GM10248 (cell line): Measurements from ENCODE around the gene SH2B3.

Experiments used
- CTCF ChIA-PET: fragments of 300-600 bp; sonication (Branson Sonifier 250); formaldehyde crosslinking; extraction: SDS; loops from one replicate; lab custom pipeline; 2021; ENCODE audit warnings: antibody characterized with exemption; lab: Yijun Ruan, JAX
- POLR2A ChIA-PET: fragments of 350-650 bp; sonication (Branson Sonifier 250); formaldehyde crosslinking; extraction: SDS; loops from one replicate; lab custom pipeline; 2020; ENCODE audit warnings: antibody characterized with exemption; lab: Yijun Ruan, JAX
- DNase-seq: peaks from one replicate; pipeline ENCODE4 v3.0.0; 2012; ENCODE audit errors: extremely low spot score
- CTCF ChIP-seq: IDR thresholded peaks from 2 replicates; pipeline ENCODE4 v1.5.1; 2012; ENCODE audit warnings: mild to moderate bottlenecking, low read depth; ENCODE audit errors: extremely low read depth, missing control alignments, control extremely low read depth

The SH2B3 gene

GRCh38 chr12:111405859-111406473 is at the start of gene SH2B3:
Gene SH2B3 (plus strand): TSS chr12:111405923. CDS start chr12:111418146, 12,223 bp downstream.
- CTCF ChIA-PET, result interaction anchor here (2.8 to 25.8 kb wide), 2 partner anchors 9 to 37 kb away, joined by 14 to 1216 read pairs; no protein-coding TSS in a partner anchor
- no peak for TF ChIP-seq CTCF
- no peak for DNase-seq
- POLR2A ChIA-PET, result no interaction called here

GRCh38 chr12:111359231-111359913 is 46.4 kb upstream of the SH2B3 start:
- no peak for TF ChIP-seq CTCF
- POLR2A ChIA-PET, result no interaction called here
- DNase-seq, result no peak
- CTCF ChIA-PET, result interaction anchor here (0.8 to 1.4 kb wide), 2 partner anchors 8 to 10 kb away, joined by 3 read pairs; partner anchors contain the start of gene PHETA1

GRCh38 chr12:111359914-111360276 is 45.8 kb upstream of the SH2B3 start:
- no peak for DNase-seq
- no peak for TF ChIP-seq CTCF
- POLR2A ChIA-PET, result no interaction called here
- CTCF ChIA-PET, result interaction anchor here (1.4 kb wide), 1 partner anchor 8 kb away, joined by 3 read pairs; no protein-coding TSS in a partner anchor

- DNase-seq, result no peak
- POLR2A ChIA-PET, result no interaction called here
- TF ChIP-seq CTCF, result no peak
- CTCF ChIA-PET, result no interaction called here
These were observed 45.3 kb upstream of the SH2B3 start for GRCh38 chr12:111360325-111360930.

- POLR2A ChIA-PET, result no interaction called here
- no peak for DNase-seq
- no peak for TF ChIP-seq CTCF
- CTCF ChIA-PET, result interaction anchor here (0.7 kb wide), 1 partner anchor 14 kb away, joined by 3 read pairs; no protein-coding TSS in a partner anchor
These were observed 44.5 kb upstream of the SH2B3 start for GRCh38 chr12:111361073-111361716.
